HCT116 (cell line): ENCODE measurements around the gene DPH6. TPM values are rescaled to one million over a fixed set of nuclear protein-coding genes. Genes with fewer than 3 reads are reported as not detected.

ENCODE experiments used
- ATAC-seq: fragments of 200-7000 bp; cut with Tn5 transposase; 2 replicates; pipeline ENCODE4 v1.9.1; 2020; ENCODE audit warnings: mild to moderate bottlenecking, moderate library complexity
- BruUV-seq: library from RNA; stranded (reverse); fragments of 400-500 nt; replicated peaks from 2 replicates; lab custom pipeline; 2021; lab: Mats Ljungman, UMichigan
- CTCF ChIA-PET: fragments of 300-600 bp; sonication (Branson Sonifier 250); formaldehyde crosslinking; loops from one replicate; lab custom pipeline; 2021; ENCODE audit warnings: antibody characterized with exemption; lab: Charles Lee
- POLR2A ChIA-PET: fragments of 300-600, 350-600 bp; sonication (Branson Sonifier 250); formaldehyde crosslinking; loops from one replicate; lab custom pipeline; 2021; ENCODE audit warnings: antibody characterized with exemption; lab: Charles Lee
- RAD21 ChIA-PET, 2 experiments: fragments of 300-600 bp; sonication (Branson Sonifier 250); formaldehyde crosslinking; loops; one replicate each; lab custom pipeline; 2023; ENCODE audit warnings: low total read pairs in 2 of 2; ENCODE audit not compliant: uncharacterized antibody in 2 of 2, unreplicated experiment in 2 of 2, low non-redundant PET in 1 of 2; lab: Charles Lee
- DNase-seq: peaks from one replicate; pipeline ENCODE4 v3.0.0-alpha.2; 2010; ENCODE audit warnings: low read depth, low spot score
- H2AFZ ChIP-seq: fragments of 200-600 bp; shearing (Covaris generic), sonication (generic); 2 replicates; pipeline ENCODE4 v1.6.1; 2017; ENCODE audit warnings: low read depth, mixed run types, mixed read lengths, antibody characterized with exemption, low read length; ENCODE audit not compliant: poor library complexity, severe bottlenecking
- H3K27ac ChIP-seq: 2 replicates; pipeline ENCODE4 v1.5.1; 2012; ENCODE audit warnings: low read depth, low read length
- H3K27me3 ChIP-seq: fragments of 200-600 bp; sonication (generic); 2 replicates; pipeline ENCODE4 v1.6.1; 2016; ENCODE audit warnings: mixed run types, low read length, mixed read lengths; ENCODE audit not compliant: insufficient read depth
- H3K36me3 ChIP-seq, 2 experiments: fragments of 200-500 bp in 1 of 2; fragments of 200-600 bp in 1 of 2; sonication (Bioruptor generic) in 1 of 2; sonication (generic) in 1 of 2; 2 replicates each; pipeline versions ENCODE4 v1.5.1 to v1.6.1; 2014 to 2016; ENCODE audit warnings: low read length in 2 of 2, inconsistent platforms in 1 of 2, mixed read lengths in 1 of 2, mixed run types in 1 of 2; ENCODE audit not compliant: insufficient read depth in 2 of 2, control insufficient read depth in 1 of 2
- H3K4me1 ChIP-seq, 2 experiments: fragments of 200-600 bp in 1 of 2; sonication (generic) in 1 of 2; 2 replicates each; pipeline versions ENCODE4 v1.5.1 to v1.6.1; 2012 to 2017; ENCODE audit warnings: low read length in 2 of 2, inconsistent platforms in 1 of 2, mild to moderate bottlenecking in 1 of 2, mixed read lengths in 1 of 2, mixed run types in 1 of 2, moderate library complexity in 1 of 2; ENCODE audit not compliant: insufficient read depth in 2 of 2, control insufficient read depth in 1 of 2
- H3K4me2 ChIP-seq: fragments of 200-600 bp; sonication (generic); 2 replicates; pipeline ENCODE4 v1.6.1; 2017; ENCODE audit warnings: mixed run types, low read length, mixed read lengths
- H3K4me3 ChIP-seq, 2 experiments: fragments of 200-600 bp in 1 of 2; sonication (generic) in 1 of 2; replicated peaks in 1 of 2; 2 replicates each; pipeline ENCODE4 v1.5.1; 2011 to 2016; ENCODE audit warnings: low read length in 2 of 2, control low read depth in 1 of 2, low read depth in 1 of 2, mild to moderate bottlenecking in 1 of 2, mixed read lengths in 1 of 2, mixed run types in 1 of 2
- H3K79me2 ChIP-seq: fragments of 200-600 bp; sonication (generic); 2 replicates; pipeline ENCODE4 v1.6.1; 2017; ENCODE audit warnings: mild to moderate bottlenecking, mixed run types, low read length, moderate library complexity, mixed read lengths; ENCODE audit not compliant: insufficient read depth
- H3K9ac ChIP-seq: fragments of 200-600 bp; sonication (generic); 2 replicates; pipeline ENCODE4 v1.6.1; 2016; ENCODE audit warnings: low read length, mixed read lengths
- H3K9me2 ChIP-seq: fragments of 200-600 bp; sonication (generic), shearing (Covaris generic); 2 replicates; pipeline ENCODE4 v1.6.1; 2017; ENCODE audit warnings: mixed run types, mild to moderate bottlenecking, moderate library complexity; ENCODE audit not compliant: insufficient read depth
- H3K9me3 ChIP-seq, 2 experiments: fragments of 200-500 bp in 1 of 2; fragments of 200-600 bp in 1 of 2; sonication (Bioruptor generic) in 1 of 2; sonication (generic) in 1 of 2; 2 replicates each; pipeline ENCODE4 v1.6.1; 2014 to 2017; ENCODE audit warnings: low read length in 2 of 2, mixed read lengths in 2 of 2, inconsistent platforms in 1 of 2, low read depth in 1 of 2, mild to moderate bottlenecking in 1 of 2, mixed run types in 1 of 2, moderate library complexity in 1 of 2; ENCODE audit not compliant: control insufficient read depth in 1 of 2, insufficient read depth in 1 of 2
- H4K20me1 ChIP-seq: fragments of 200-600 bp; sonication (generic), shearing (Covaris generic); 2 replicates; pipeline ENCODE4 v1.6.1; 2017; ENCODE audit warnings: mixed run types, mild to moderate bottlenecking, moderate library complexity; ENCODE audit not compliant: insufficient read depth
- CBX3 ChIP-seq: IDR thresholded peaks from 2 replicates; pipeline ENCODE4 v1.6.1; 2012; ENCODE audit warnings: low read depth
- ELF1 ChIP-seq: IDR thresholded peaks from 2 replicates; pipeline ENCODE4 v1.6.1; 2012; ENCODE audit warnings: low read depth, borderline replicate concordance
- EZH2 ChIP-seq: fragments of 200-600 bp; sonication (generic); IDR thresholded peaks from 2 replicates; pipeline ENCODE4 v1.6.1; 2017; ENCODE audit warnings: antibody characterized with exemption, mixed run types
- EZH2phosphoT487 ChIP-seq: fragments of 200-600 bp; IDR thresholded peaks from 2 replicates; pipeline ENCODE4 v1.6.1; 2018; ENCODE audit warnings: antibody characterized with exemption, borderline replicate concordance
- JUND ChIP-seq: IDR thresholded peaks from 2 replicates; pipeline ENCODE4 v1.6.1; 2012
- MAX ChIP-seq: IDR thresholded peaks from 2 replicates; pipeline ENCODE4 v1.6.1; 2012
- POLR2AphosphoS5 ChIP-seq: IDR thresholded peaks from 2 replicates; pipeline ENCODE4 v1.6.1; 2011; ENCODE audit warnings: mild to moderate bottlenecking, low read depth, low read length, moderate library complexity
- RAD21 ChIP-seq: IDR thresholded peaks from 2 replicates; pipeline ENCODE4 v1.6.1; 2012; ENCODE audit warnings: low read depth, mild to moderate bottlenecking
- SP1 ChIP-seq: IDR thresholded peaks from 2 replicates; pipeline ENCODE4 v1.6.1; 2012; ENCODE audit warnings: low read depth
- ZNF274 ChIP-seq: fragments of 200-500 bp; sonication (Bioruptor generic); IDR thresholded peaks from 2 replicates; pipeline ENCODE4 v1.6.1; 2014; ENCODE audit warnings: mild to moderate bottlenecking, low read depth, low read length, inconsistent platforms
- intact Hi-C: fragments of 100-400 bp; cut with micrococcal nuclease; formaldehyde crosslinking; loops from 2 replicates; pipeline ENCODE4 v1.10.0; 2022
- total RNA-seq: library from RNA; stranded (reverse); gene quantifications from one replicate; pipeline ENCODE4 v1.2.1, GENCODE V29; 2021; ENCODE audit not compliant: unreplicated experiment
- TF ChIP-seq, protein P1 (sequence below): IDR thresholded peaks from 2 replicates; pipeline ENCODE4 v1.6.1; 2012; ENCODE audit warnings: low read depth

Gene DPH6
- total RNA-seq, 1 experiment from 2014 or later, result 18.2 TPM

- Histone ChIP-seq H3K9me2 (no peaks in the 10 kb centered on the region), H3K4me2 (no peak overlapping the region), H3K4me3 (no peak overlapping the region), H2AFZ (no peak overlapping the region), H3K79me2 (no peaks in the 10 kb centered on the region), H3K4me1 (peaks cover 12 to 14% of the 10 kb centered on the region in 2 experiments), H3K9me3 (no peaks in the 10 kb centered on the region), H4K20me1 (no peaks in the 10 kb centered on the region), H3K36me3 (no peaks in the 10 kb centered on the region), H3K9ac (no peak overlapping the region), H3K27me3 (no peaks in the 10 kb centered on the region), H3K27ac (no peak overlapping the region)
- ATAC-seq, result no peak
- intact Hi-C loops, result no loop called here
- DNase-seq, result no peak
- CTCF ChIA-PET, result no interaction called here
- POLR2A ChIA-PET, result no interaction called here
- no TSS peak for BruUV-seq
- RAD21 ChIA-PET, result no interaction called here
- TF ChIP-seq EZH2, result no peak
- no peak for TF ChIP-seq EZH2phosphoT487
- no peak for TF ChIP-seq ELF1
- no peak for TF ChIP-seq ZNF274
- TF ChIP-seq POLR2AphosphoS5, result no peak
- TF ChIP-seq RAD21, result no peak
- TF ChIP-seq, protein P1, sequence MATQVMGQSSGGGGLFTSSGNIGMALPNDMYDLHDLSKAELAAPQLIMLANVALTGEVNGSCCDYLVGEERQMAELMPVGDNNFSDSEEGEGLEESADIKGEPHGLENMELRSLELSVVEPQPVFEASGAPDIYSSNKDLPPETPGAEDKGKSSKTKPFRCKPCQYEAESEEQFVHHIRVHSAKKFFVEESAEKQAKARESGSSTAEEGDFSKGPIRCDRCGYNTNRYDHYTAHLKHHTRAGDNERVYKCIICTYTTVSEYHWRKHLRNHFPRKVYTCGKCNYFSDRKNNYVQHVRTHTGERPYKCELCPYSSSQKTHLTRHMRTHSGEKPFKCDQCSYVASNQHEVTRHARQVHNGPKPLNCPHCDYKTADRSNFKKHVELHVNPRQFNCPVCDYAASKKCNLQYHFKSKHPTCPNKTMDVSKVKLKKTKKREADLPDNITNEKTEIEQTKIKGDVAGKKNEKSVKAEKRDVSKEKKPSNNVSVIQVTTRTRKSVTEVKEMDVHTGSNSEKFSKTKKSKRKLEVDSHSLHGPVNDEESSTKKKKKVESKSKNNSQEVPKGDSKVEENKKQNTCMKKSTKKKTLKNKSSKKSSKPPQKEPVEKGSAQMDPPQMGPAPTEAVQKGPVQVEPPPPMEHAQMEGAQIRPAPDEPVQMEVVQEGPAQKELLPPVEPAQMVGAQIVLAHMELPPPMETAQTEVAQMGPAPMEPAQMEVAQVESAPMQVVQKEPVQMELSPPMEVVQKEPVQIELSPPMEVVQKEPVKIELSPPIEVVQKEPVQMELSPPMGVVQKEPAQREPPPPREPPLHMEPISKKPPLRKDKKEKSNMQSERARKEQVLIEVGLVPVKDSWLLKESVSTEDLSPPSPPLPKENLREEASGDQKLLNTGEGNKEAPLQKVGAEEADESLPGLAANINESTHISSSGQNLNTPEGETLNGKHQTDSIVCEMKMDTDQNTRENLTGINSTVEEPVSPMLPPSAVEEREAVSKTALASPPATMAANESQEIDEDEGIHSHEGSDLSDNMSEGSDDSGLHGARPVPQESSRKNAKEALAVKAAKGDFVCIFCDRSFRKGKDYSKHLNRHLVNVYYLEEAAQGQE, result no peak
- no peak for TF ChIP-seq CBX3
- no peak for TF ChIP-seq SP1
- TF ChIP-seq JUND, result no peak
- no peak for TF ChIP-seq MAX
These were observed 14.9 kb upstream of the DPH6 start for GRCh38 chr15:35560870-35561269.
